ENCODE measurements around the gene TUBA1C. TPM values are rescaled to one million over a fixed set of nuclear protein-coding genes. Genes with fewer than 3 reads are reported as not detected.

Gene TUBA1C
- total RNA-seq, 2 experiments from 2014 or later = 23.4 to 28.9 TPM

- ChIA-PET CTCF (interaction anchor here (1.3 kb wide), 1 partner anchor 9 kb away, joined by 6 read pairs; no protein-coding TSS in a partner anchor), POLR2A (interaction anchor here (1.5 kb wide), 1 partner anchor 42 kb away, joined by 7 read pairs; the partner anchor contains the start of gene TUBA1A)
- no peak overlapping the region for H3K27ac ChIP-seq (ENCODE audit: low read depth in 1 of 2, low read length in 2 of 2)
- H3K27ac Mint-ChIP-seq = no peak overlapping the region
- no peaks in the 10 kb centered on the region for H3K36me3 ChIP-seq (ENCODE audit: insufficient read depth, low read length)
- H3K27me3 Mint-ChIP-seq = no peaks in the 10 kb centered on the region
- H3K27me3 ChIP-seq (ENCODE audit: control insufficient read depth in 1 of 2, insufficient read depth in 2 of 2, low read length in 2 of 2) = no peaks in the 10 kb centered on the region
- H3K4me3 ChIP-seq (ENCODE audit: low read length) = no peak overlapping the region
- H3K36me3 Mint-ChIP-seq (ENCODE audit: low read depth) = no peaks in the 10 kb centered on the region
- ATAC-seq (ENCODE audit: poor library complexity) = no peak
- peaks cover 17% of the 10 kb centered on the region for H3K4me1 ChIP-seq (ENCODE audit: insufficient read depth, low read length)
- no peaks in the 10 kb centered on the region for H3K9me3 Mint-ChIP-seq
- H3K9me3 ChIP-seq (ENCODE audit: control insufficient read depth in 1 of 2, insufficient read depth in 1 of 2, low read length in 2 of 2) = no peaks in the 10 kb centered on the region
- H3K4me3 Mint-ChIP-seq = no peak overlapping the region
- TF ChIP-seq CTCF (IDR thresholded peaks at IDR 0.05) = no peak
- intact Hi-C loops (cut with DNase I, micrococcal nuclease) = no loop called here
- DNase-seq = peak in 3 of 14 experiments; percentile 21 to 33 (median 22)
- H3K4me1 Mint-ChIP-seq (ENCODE audit: low read depth) = peaks cover 15% of the 10 kb centered on the region
Measured at GRCh38 chr12:49230805-49231194, 34.1 kb upstream of the TUBA1C start.

GRCh38 chr12:49231878-49232655 lies 32.8 kb upstream of the TUBA1C start:
- no peak for TF ChIP-seq CTCF (IDR thresholded peaks at IDR 0.05)
- Mint-ChIP-seq H3K9me3 (no peaks in the 10 kb centered on the region), H3K4me1 (ENCODE audit: low read depth) (peaks cover 15% of the 10 kb centered on the region), H3K36me3 (ENCODE audit: low read depth) (no peaks in the 10 kb centered on the region), H3K27ac (no peak overlapping the region), H3K4me3 (no peak overlapping the region), H3K27me3 (no peaks in the 10 kb centered on the region)
- ChIA-PET CTCF (no interaction called here), POLR2A (no interaction called here)
- ATAC-seq (ENCODE audit: poor library complexity) (no peak), DNase-seq (no peak)
- Histone ChIP-seq H3K4me1 (ENCODE audit: insufficient read depth, low read length) (peaks cover 17% of the 10 kb centered on the region), H3K36me3 (ENCODE audit: insufficient read depth, low read length) (no peaks in the 10 kb centered on the region), H3K27me3 (ENCODE audit: control insufficient read depth in 1 of 2, insufficient read depth in 2 of 2, low read length in 2 of 2) (no peaks in the 10 kb centered on the region), H3K9me3 (ENCODE audit: control insufficient read depth in 1 of 2, insufficient read depth in 1 of 2, low read length in 2 of 2) (no peaks in the 10 kb centered on the region), H3K27ac (ENCODE audit: low read depth in 1 of 2, low read length in 2 of 2) (no peak overlapping the region), H3K4me3 (ENCODE audit: low read length) (no peak overlapping the region)
- intact Hi-C loops (cut with DNase I, micrococcal nuclease) = no loop called here

- no peak for ATAC-seq (ENCODE audit: poor library complexity)
- Mint-ChIP-seq H3K36me3 (ENCODE audit: low read depth) (no peaks in the 10 kb centered on the region), H3K4me3 (peak overlapping the region; percentile 67), H3K4me1 (ENCODE audit: low read depth) (peaks cover 15% of the 10 kb centered on the region), H3K27me3 (no peaks in the 10 kb centered on the region), H3K9me3 (no peaks in the 10 kb centered on the region), H3K27ac (peak overlapping the region; percentile 79)
- peaks cover 17% of the 10 kb centered on the region for H3K4me1 ChIP-seq (ENCODE audit: insufficient read depth, low read length)
- no peaks in the 10 kb centered on the region for H3K36me3 ChIP-seq (ENCODE audit: insufficient read depth, low read length)
- ChIA-PET CTCF (interaction anchor here (2.6 kb wide), 1 partner anchor 43 kb away, joined by 7 read pairs; no protein-coding TSS in a partner anchor), POLR2A (interaction anchor here (2.7 to 3.4 kb wide), 2 partner anchors 44 to 102 kb away, joined by 45 to 52 read pairs; partner anchors contain the start of genes TUBA1A and TUBA1B)
- intact Hi-C loops (cut with DNase I, micrococcal nuclease) = no loop called here
- no peak for TF ChIP-seq CTCF (IDR thresholded peaks at IDR 0.05)
- H3K9me3 ChIP-seq (ENCODE audit: control insufficient read depth in 1 of 2, insufficient read depth in 1 of 2, low read length in 2 of 2) = no peaks in the 10 kb centered on the region
- no peak overlapping the region for H3K4me3 ChIP-seq (ENCODE audit: low read length)
- DNase-seq = no peak
- no peaks in the 10 kb centered on the region for H3K27me3 ChIP-seq (ENCODE audit: control insufficient read depth in 1 of 2, insufficient read depth in 2 of 2, low read length in 2 of 2)
- peak overlapping the region in 1 of 2 donors; percentile 26 for H3K27ac ChIP-seq (ENCODE audit: low read depth in 1 of 2, low read length in 2 of 2)
Measured at GRCh38 chr12:49232940-49233841, 31.7 kb upstream of the TUBA1C start.
